Measurements from ENCODE around the gene HSPB7. TPM values are rescaled to one million over a fixed set of nuclear protein-coding genes. Genes with fewer than 3 reads are reported as not detected.
"Not testable (repeated sequence)": the region's sequence is repeated elsewhere in the genome, so short reads cannot be mapped to it uniquely, and the experiment has no call there.

The HSPB7 gene
- total and polyA plus RNA-seq, 12 donors = 4,333 to 6,425 (median 4,947) TPM

DNA sequence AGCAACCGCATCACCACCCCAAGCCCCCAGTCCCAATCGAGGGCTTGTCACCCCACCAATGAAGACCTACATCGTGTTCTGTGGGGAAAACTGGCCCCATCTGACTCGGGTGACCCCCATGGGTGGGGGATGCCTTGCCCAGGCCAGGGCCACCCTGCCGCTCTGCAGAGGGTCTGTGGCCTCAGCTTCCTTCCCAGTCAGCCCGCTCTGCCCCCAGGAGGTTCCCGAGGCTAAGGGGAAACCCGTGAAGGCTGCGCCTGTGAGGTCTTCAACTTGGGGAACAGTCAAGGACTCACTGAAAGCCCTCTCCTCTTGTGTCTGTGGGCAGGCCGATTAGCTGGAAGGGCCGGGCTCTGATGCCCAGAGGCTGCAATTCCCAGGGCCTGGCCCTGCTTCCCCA lies 11.8 kb downstream of the HSPB7 start:
- Histone ChIP-seq H3K9me3 (no peaks in the 10 kb centered on the region), H3K4me1 (no peaks in the 10 kb centered on the region), H3K27me3 (no peaks in the 10 kb centered on the region), H3K27ac (no peak overlapping the region), H3K4me3 (no peak overlapping the region), H3K36me3 (no peaks in the 10 kb centered on the region)
- ATAC-seq (no peak), DNase-seq (no peak)
- 81 to 91% methylated on average over 11 of the region's 11 CpGs for WGBS, 2 donors
- TF ChIP-seq, protein P1, sequence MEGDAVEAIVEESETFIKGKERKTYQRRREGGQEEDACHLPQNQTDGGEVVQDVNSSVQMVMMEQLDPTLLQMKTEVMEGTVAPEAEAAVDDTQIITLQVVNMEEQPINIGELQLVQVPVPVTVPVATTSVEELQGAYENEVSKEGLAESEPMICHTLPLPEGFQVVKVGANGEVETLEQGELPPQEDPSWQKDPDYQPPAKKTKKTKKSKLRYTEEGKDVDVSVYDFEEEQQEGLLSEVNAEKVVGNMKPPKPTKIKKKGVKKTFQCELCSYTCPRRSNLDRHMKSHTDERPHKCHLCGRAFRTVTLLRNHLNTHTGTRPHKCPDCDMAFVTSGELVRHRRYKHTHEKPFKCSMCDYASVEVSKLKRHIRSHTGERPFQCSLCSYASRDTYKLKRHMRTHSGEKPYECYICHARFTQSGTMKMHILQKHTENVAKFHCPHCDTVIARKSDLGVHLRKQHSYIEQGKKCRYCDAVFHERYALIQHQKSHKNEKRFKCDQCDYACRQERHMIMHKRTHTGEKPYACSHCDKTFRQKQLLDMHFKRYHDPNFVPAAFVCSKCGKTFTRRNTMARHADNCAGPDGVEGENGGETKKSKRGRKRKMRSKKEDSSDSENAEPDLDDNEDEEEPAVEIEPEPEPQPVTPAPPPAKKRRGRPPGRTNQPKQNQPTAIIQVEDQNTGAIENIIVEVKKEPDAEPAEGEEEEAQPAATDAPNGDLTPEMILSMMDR (IDR thresholded peaks at IDR 0.05) = no peak
- intact Hi-C loops (cut with DNase I) = loop anchor here in 4 of 10 donors (2.0 to 10.0 kb wide), 3 partner anchors 46 to 179 kb away; no protein-coding TSS in a partner anchor

DNA sequence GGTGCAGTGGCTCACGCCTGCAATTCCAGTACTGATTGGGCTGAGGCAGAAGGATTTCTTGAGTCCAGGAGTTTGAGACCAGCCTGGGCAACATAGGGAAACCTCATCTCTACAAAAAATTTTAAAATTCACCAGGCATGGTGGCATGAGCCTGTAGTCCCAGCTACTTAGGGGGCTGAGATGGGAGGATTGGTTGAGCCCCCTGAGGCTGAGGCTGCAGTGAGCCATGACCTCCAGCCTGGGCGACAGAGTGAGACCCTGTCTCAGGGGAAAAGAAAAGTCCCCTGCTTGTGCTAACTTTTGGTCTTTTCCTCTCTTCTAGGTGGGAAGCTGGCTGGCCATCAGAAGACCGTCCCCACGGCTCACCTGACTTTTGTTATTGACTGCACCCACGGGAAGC lies 12.2 kb downstream of the HSPB7 start:
- Histone ChIP-seq H3K27me3 (no peaks in the 10 kb centered on the region), H3K9me3 (no peaks in the 10 kb centered on the region), H3K4me1 (no peaks in the 10 kb centered on the region), H3K27ac (no peak overlapping the region), H3K36me3 (no peaks in the 10 kb centered on the region), H3K4me3 (no peak overlapping the region)
- no peak for DNase-seq
- 84 to 89% methylated on average over 5 of the region's 5 CpGs for WGBS, 2 donors
- TF ChIP-seq, protein P1 (IDR thresholded peaks at IDR 0.05) = no peak
- intact Hi-C loops (cut with DNase I) = loop anchor here in 3 of 10 donors (5.0 to 10.0 kb wide), 2 partner anchors 47 to 179 kb away; no protein-coding TSS in a partner anchor
- no peak for ATAC-seq

GRCh38 chr1:16001274-16001673 lies 16.6 kb downstream of the HSPB7 start:
- intact Hi-C loops (cut with DNase I) = loop anchor here in 2 of 10 donors (2.0 to 10.0 kb wide), 3 partner anchors 40 to 186 kb away; no protein-coding TSS in a partner anchor
- 81 to 94% methylated on average over 10 of the region's 10 CpGs for WGBS, 2 donors

GRCh38 chr1:15998929-15999328 lies 18.9 kb downstream of the HSPB7 start:
- no peak overlapping the region for H3K27ac ChIP-seq
- no peaks in the 10 kb centered on the region for H3K36me3 ChIP-seq
- DNase-seq (no peak), ATAC-seq (no peak)
- no peaks in the 10 kb centered on the region for H3K27me3 ChIP-seq
- no peaks in the 10 kb centered on the region for H3K9me3 ChIP-seq
- TF ChIP-seq, protein P1 (IDR thresholded peaks at IDR 0.05) = no peak
- WGBS, 2 donors = 95 to 96% methylated on average over 11 of the region's 11 CpGs
- intact Hi-C loops (cut with DNase I) = loop anchor here in 2 of 10 donors (5.0 kb wide), 2 partner anchors 197 to 207 kb away; no protein-coding TSS in a partner anchor
- no peak overlapping the region for H3K4me3 ChIP-seq
- H3K4me1 ChIP-seq = no peaks in the 10 kb centered on the region

More at GRCh38 chr1:16001274-16001673, 16.6 kb downstream of the HSPB7 start:
- not testable (repeated sequence) for H3K27ac ChIP-seq, H3K4me1 ChIP-seq, H3K27me3 ChIP-seq, H3K36me3 ChIP-seq, H3K9me3 ChIP-seq, ATAC-seq, DNase-seq, H3K4me3 ChIP-seq

DNA sequence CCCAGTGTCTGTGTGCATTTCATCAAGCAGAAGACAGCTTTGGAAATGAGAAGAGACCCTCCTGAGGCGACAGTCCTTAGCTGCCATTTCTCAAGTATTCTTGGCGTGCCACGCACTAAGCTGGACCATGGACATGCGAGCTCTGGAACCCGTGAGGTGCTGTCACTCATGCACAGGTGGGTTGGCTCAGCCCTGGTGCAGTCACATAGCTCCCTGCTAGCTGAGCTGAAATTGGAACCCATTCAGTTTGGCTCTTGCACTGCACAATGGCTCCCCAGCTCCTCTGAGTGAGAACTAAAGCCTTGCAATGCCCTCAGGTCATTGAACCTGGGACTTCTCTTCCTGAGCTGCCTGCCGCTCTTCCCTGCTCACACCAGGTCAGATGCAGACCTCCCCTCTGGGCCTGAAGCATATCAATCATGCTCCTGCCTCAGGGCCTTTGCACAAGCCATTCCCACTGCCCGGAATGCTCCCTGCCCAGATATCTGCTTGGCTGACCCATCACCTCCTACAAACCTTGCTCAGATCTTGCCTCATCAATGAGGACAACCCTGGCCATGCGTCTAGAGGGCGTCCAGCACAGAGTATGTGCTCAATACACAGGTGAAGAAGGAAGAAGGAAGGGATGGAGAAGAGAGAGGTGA lies 20.1 kb downstream of the HSPB7 start:
- Histone ChIP-seq H3K27me3 (no peaks in the 10 kb centered on the region), H3K4me1 (no peaks in the 10 kb centered on the region), H3K27ac (no peak overlapping the region), H3K36me3 (no peaks in the 10 kb centered on the region), H3K4me3 (no peak overlapping the region), H3K9me3 (no peaks in the 10 kb centered on the region)
- 79 to 86% methylated on average over 9 of the region's 9 CpGs for WGBS, 2 donors
- intact Hi-C loops (cut with DNase I) = loop anchor here in 2 of 10 donors (5.0 kb wide), 2 partner anchors 195 to 205 kb away; no protein-coding TSS in a partner anchor
- TF ChIP-seq, protein P1 (IDR thresholded peaks at IDR 0.05) = no peak
- no peak for ATAC-seq
- no peak for DNase-seq
